ENCODE results near the gene CFI.

Gene CFI

DNA sequence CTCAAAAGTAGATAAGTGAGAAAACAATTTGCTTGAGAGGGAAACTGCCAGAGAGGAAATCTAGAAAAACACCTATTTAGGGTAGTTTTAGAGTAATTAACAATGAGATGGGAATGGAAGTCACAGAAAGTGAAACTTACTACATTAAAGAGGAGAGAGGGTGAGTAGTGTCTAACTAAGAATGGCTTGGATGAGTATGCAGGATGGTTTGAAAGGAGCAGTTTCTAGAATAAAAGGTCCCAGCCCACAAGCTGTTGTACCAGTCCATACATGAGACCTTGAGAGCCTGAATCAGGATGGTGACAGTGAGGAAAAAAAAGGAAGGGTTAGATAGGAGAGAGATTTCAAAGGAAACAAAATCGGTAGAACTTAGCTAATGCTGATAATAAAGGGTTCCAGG lies 15.1 kb upstream of the CFI start:
- Histone ChIP-seq H3K9me3 (ENCODE audit: insufficient read depth, low read length) (no peaks in the 10 kb centered on the region), H4K20me1 (ENCODE audit: low read depth, low read length) (no peaks in the 10 kb centered on the region), H3K27ac (ENCODE audit: low read depth, low read length) (no peak overlapping the region), H2AFZ (ENCODE audit: low read depth, low read length, severe bottlenecking) (no peak overlapping the region), H3K4me3 (ENCODE audit: insufficient read depth, low read length, poor library complexity, severe bottlenecking) (no peak overlapping the region), H3K9ac (ENCODE audit: low read length) (peak overlapping the region; percentile 89), H3F3A (ENCODE audit: insufficient read depth) (no peaks in the 10 kb centered on the region; the same call in 1 of the 2 replicates), H3K27me3 (ENCODE audit: low read length) (no peaks in the 10 kb centered on the region), H3K79me2 (ENCODE audit: insufficient read depth, low read length) (peaks cover 31% of the 10 kb centered on the region), H3K36me3 (ENCODE audit: low read length) (no peaks in the 10 kb centered on the region), H3K9me2 (replicated peaks; ENCODE audit: insufficient read depth, low read length) (no peaks in the 10 kb centered on the region), H3K4me2 (ENCODE audit: low read depth, low read length, poor library complexity, severe bottlenecking) (peak overlapping the region; percentile 59)
- TF ChIP-seq, protein P1, sequence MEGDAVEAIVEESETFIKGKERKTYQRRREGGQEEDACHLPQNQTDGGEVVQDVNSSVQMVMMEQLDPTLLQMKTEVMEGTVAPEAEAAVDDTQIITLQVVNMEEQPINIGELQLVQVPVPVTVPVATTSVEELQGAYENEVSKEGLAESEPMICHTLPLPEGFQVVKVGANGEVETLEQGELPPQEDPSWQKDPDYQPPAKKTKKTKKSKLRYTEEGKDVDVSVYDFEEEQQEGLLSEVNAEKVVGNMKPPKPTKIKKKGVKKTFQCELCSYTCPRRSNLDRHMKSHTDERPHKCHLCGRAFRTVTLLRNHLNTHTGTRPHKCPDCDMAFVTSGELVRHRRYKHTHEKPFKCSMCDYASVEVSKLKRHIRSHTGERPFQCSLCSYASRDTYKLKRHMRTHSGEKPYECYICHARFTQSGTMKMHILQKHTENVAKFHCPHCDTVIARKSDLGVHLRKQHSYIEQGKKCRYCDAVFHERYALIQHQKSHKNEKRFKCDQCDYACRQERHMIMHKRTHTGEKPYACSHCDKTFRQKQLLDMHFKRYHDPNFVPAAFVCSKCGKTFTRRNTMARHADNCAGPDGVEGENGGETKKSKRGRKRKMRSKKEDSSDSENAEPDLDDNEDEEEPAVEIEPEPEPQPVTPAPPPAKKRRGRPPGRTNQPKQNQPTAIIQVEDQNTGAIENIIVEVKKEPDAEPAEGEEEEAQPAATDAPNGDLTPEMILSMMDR (IDR thresholded peaks at IDR 0.05; ENCODE audit: insufficient read depth, low read length, poor library complexity, severe bottlenecking), result no peak
- TF ChIP-seq EZH2phosphoT487 (conservative IDR thresholded peaks at IDR 0.05; ENCODE audit: low read length), result no peak

DNA sequence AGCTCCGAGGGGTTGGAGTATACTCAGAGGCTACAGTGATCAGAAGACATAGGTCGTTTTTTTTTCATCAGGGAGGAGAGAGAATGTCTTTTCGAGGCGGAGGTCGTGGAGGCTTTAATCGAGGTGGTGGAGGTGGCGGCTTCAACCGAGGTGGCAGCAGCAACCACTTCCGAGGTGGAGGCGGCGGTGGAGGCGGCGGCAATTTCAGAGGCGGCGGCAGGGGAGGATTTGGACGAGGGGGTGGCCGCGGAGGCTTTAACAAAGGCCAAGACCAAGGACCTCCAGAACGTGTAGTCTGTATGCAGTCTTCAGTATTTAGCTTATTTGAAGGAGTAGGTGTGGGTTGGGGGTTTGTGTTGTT lies 14.3 kb upstream of the CFI start:
- Histone ChIP-seq H2AFZ (ENCODE audit: low read depth, low read length, severe bottlenecking) (peak overlapping the region; percentile 96), H3K4me3 (ENCODE audit: insufficient read depth, low read length, poor library complexity, severe bottlenecking) (peak overlapping the region; percentile 82), H4K20me1 (ENCODE audit: low read depth, low read length) (no peaks in the 10 kb centered on the region), H3K27me3 (ENCODE audit: low read length) (no peaks in the 10 kb centered on the region), H3K27ac (ENCODE audit: low read depth, low read length) (peak overlapping the region; percentile 48; the same call in 1 of the 2 replicates), H3K79me2 (ENCODE audit: insufficient read depth, low read length) (peaks cover 31% of the 10 kb centered on the region), H3K36me3 (ENCODE audit: low read length) (no peaks in the 10 kb centered on the region), H3K9me2 (replicated peaks; ENCODE audit: insufficient read depth, low read length) (no peaks in the 10 kb centered on the region), H3K4me2 (ENCODE audit: low read depth, low read length, poor library complexity, severe bottlenecking) (peak overlapping the region; percentile 59), H3K9me3 (ENCODE audit: insufficient read depth, low read length) (no peaks in the 10 kb centered on the region), H3K9ac (ENCODE audit: low read length) (peak overlapping the region; percentile 89), H3F3A (ENCODE audit: insufficient read depth) (no peaks in the 10 kb centered on the region; the same call in 1 of the 2 replicates)
- no peak for TF ChIP-seq EZH2phosphoT487 (conservative IDR thresholded peaks at IDR 0.05; ENCODE audit: low read length)
- TF ChIP-seq, protein P1 (IDR thresholded peaks at IDR 0.05; ENCODE audit: insufficient read depth, low read length, poor library complexity, severe bottlenecking), result no peak

DNA sequence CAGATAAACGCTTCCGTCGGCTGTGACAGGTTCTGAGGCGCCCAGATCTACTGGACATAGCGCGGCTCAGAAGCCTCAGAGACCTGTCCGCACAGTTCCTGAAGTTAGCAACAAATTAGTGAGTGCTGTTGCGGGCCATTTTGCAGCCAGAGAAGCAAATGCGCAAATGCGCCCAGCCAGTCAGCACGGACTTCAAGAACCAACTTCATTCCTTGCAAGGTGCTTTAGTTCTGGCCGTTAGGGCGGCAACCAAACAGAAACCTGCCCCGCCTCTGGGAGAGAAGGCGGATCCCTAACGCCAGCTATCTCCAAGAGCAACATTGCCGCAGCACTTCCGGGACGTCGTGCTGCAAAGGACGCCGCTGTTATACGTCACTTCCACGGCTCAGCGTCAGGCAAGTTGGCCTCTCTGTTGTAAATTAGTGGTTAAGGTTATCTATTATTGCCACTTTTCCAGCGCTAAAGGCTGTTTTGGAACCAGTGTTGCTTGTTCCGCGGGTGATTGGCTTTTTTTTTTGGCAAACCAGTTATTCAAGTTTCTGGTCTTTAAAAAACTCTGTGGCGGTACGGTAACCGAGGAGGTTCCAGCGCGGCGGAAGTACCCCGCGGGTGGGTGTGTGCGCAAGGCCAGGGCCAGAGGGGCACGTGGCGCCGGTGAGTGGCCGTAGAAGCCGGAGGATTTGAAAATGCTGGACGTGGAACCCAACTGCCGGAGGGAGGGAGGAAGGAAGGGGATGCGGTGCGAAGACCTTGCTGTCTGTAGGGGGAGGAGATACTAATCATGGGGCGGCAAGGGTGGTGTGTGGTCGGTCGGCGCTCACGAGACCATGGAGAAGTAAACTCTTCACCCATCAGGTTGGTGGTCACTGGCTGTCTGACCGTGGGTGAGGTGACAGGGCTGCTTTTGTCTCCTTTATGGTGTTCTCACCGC lies 13.6 kb upstream of the CFI start, which contains the start of gene GAR1:
Gene GAR1, plus strand, starts transcription at position 612 of the 931 bp plus-strand sequence. CDS start 403 bp downstream, outside the sequence.
- no peak for TF ChIP-seq EZH2phosphoT487 (conservative IDR thresholded peaks at IDR 0.05; ENCODE audit: low read length)
- Histone ChIP-seq H3F3A (ENCODE audit: insufficient read depth) (no peaks in the 10 kb centered on the region; the same call in 1 of the 2 replicates), H3K27ac (ENCODE audit: low read depth, low read length) (peak within 1 kb of the TSS; percentile 48; the same call in 1 of the 2 replicates)

DNA sequence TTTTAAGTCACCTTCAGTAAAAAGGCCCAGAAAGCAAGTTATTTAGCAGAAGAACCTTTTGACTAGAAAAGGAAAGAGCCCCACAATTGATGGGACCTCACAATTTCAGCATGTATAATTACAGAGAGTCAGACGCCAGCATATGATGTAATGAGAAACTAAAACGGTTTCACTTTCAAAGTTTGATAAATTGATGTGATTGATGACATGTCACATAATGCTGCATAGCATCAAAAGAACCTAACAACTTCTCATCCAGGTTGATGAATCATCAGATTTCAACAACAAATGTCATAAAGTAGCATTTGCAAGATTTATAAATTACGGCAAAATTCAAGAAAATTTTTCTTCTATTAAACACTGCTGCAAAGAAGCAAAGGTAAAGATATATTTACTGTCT lies 9.9 kb upstream of the CFI start:
- Histone ChIP-seq H3K4me3 (ENCODE audit: insufficient read depth, low read length, poor library complexity, severe bottlenecking) (no peak overlapping the region), H3K4me2 (ENCODE audit: low read depth, low read length, poor library complexity, severe bottlenecking) (no peak overlapping the region), H3K36me3 (ENCODE audit: low read length) (no peaks in the 10 kb centered on the region), H3F3A (ENCODE audit: insufficient read depth) (no peaks in the 10 kb centered on the region; the same call in 1 of the 2 replicates), H3K79me2 (ENCODE audit: insufficient read depth, low read length) (peaks cover 13% of the 10 kb centered on the region), H3K27ac (ENCODE audit: low read depth, low read length) (no peak overlapping the region), H3K9me2 (replicated peaks; ENCODE audit: insufficient read depth, low read length) (no peaks in the 10 kb centered on the region), H2AFZ (ENCODE audit: low read depth, low read length, severe bottlenecking) (no peak overlapping the region), H4K20me1 (ENCODE audit: low read depth, low read length) (no peaks in the 10 kb centered on the region), H3K9me3 (ENCODE audit: insufficient read depth, low read length) (no peaks in the 10 kb centered on the region), H3K9ac (ENCODE audit: low read length) (no peak overlapping the region), H3K27me3 (ENCODE audit: low read length) (no peaks in the 10 kb centered on the region)
- no peak for TF ChIP-seq EZH2phosphoT487 (conservative IDR thresholded peaks at IDR 0.05; ENCODE audit: low read length)
- TF ChIP-seq, protein P1 (IDR thresholded peaks at IDR 0.05; ENCODE audit: insufficient read depth, low read length, poor library complexity, severe bottlenecking), result no peak

More for the DNA sequence above, 13.6 kb upstream of the CFI start, which contains the start of gene GAR1:
- no peaks in the 10 kb centered on the region for H3K27me3 ChIP-seq (ENCODE audit: low read length)
- H3K9me2 ChIP-seq (replicated peaks; ENCODE audit: insufficient read depth, low read length), result no peaks in the 10 kb centered on the region
- H3K79me2 ChIP-seq (ENCODE audit: insufficient read depth, low read length), result peaks cover 31% of the 10 kb centered on the region
- no peaks in the 10 kb centered on the region for H3K36me3 ChIP-seq (ENCODE audit: low read length)
- H3K4me3 ChIP-seq (ENCODE audit: insufficient read depth, low read length, poor library complexity, severe bottlenecking), result peak within 1 kb of the TSS; percentile 82
- no peaks in the 10 kb centered on the region for H4K20me1 ChIP-seq (ENCODE audit: low read depth, low read length)
- peak within 1 kb of the TSS; percentile 96 for H2AFZ ChIP-seq (ENCODE audit: low read depth, low read length, severe bottlenecking)
- peak within 1 kb of the TSS; percentile 89 for H3K9ac ChIP-seq (ENCODE audit: low read length)
- H3K4me2 ChIP-seq (ENCODE audit: low read depth, low read length, poor library complexity, severe bottlenecking), result peak within 1 kb of the TSS; percentile 59
- no peaks in the 10 kb centered on the region for H3K9me3 ChIP-seq (ENCODE audit: insufficient read depth, low read length)
